ENCODE measurements around the gene VILL. TPM values are rescaled to one million over a fixed set of nuclear protein-coding genes. Genes with fewer than 3 reads are reported as not detected.
"Not testable (repeated sequence)": the region's sequence is repeated elsewhere in the genome, so short reads cannot be mapped to it uniquely, and the experiment has no call there.

The VILL gene
- total and polyA plus RNA-seq, 2 donors (not counting 1 experiment from before 2014, with no cell fraction given): 2.0 to 9.4 TPM

DNA sequence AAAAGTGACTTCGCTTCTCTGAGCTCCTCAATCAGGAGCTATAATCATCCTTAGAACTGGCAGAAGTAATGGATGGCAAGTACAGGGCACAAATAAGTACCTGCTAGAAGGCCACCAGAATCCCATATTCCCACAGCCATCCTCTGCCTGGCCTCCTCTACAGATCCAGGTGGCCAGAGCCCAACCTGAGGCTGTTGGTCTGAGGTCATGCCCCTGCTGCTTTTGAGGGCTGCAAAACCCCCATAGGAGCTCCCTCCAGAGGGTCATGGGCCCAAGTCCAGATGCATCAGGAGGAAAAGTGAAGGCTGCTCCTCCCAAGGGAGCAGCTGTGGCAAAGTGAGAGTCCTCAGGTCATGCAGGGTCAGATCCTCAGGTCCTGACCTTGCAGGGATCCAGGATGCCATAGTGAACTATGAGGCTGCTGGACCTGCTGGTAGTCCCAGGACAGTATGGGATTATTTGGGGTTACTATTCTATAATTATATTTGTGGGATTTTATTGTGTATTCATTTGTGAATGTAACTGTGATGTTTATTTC is 41.8 kb downstream of the VILL start:
- no peak for DNase-seq (ENCODE audit: low read depth in 2 of 2)

DNA sequence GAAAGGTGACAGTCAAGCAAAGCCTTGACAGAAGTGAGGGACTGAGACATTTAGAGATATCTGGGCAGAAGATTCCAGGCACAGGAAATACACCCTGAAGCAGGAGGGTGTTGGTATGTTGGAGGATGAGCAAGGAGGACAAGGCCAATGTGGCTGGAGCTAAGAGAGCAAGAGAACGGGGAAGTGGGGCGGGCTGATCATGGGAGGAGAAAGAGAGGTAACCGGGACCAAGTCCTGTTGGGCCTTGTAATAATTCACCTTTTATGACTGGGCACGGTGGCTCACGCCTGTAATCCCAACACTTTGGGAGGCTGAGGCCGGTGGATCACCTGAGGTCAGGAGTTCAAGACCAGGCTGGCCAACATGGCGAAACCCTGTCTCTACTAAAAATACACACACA is 43.0 kb downstream of the VILL start:
- not testable (repeated sequence) for H3K4me2 ChIP-seq (ENCODE audit: extremely low read depth, insufficient read depth, low read length); DNase-seq (ENCODE audit: low read depth in 2 of 2); H3K9ac ChIP-seq (ENCODE audit: insufficient read depth, low read length); H3K27me3 ChIP-seq (ENCODE audit: control insufficient read depth, insufficient read depth, low read length); H2AFZ ChIP-seq (ENCODE audit: low read length); H3K9me3 ChIP-seq (ENCODE audit: control insufficient read depth, insufficient read depth, low read depth, low read length); H3K4me3 ChIP-seq (replicated peaks in 1 of 4; ENCODE audit: control extremely low read depth in 1 of 4, insufficient read depth in 1 of 4, low read depth in 3 of 4, low read length in 4 of 4); H3K27ac ChIP-seq (ENCODE audit: insufficient read depth, low read length); H3K4me1 ChIP-seq (ENCODE audit: control insufficient read depth, extremely low read depth, insufficient read depth, low read length); H3K36me3 ChIP-seq (ENCODE audit: control insufficient read depth, insufficient read depth, low read length); H4K20me1 ChIP-seq (ENCODE audit: control insufficient read depth, extremely low read depth, insufficient read depth, low read length); H3K79me2 ChIP-seq (ENCODE audit: control insufficient read depth, insufficient read depth, low read length)

More for the DNA sequence above, 41.8 kb downstream of the VILL start:
- Histone ChIP-seq H3K9ac (ENCODE audit: insufficient read depth, low read length) (no peak overlapping the region), H3K9me3 (ENCODE audit: control insufficient read depth, insufficient read depth, low read depth, low read length) (no peaks in the 10 kb centered on the region), H2AFZ (ENCODE audit: low read length) (no peak overlapping the region), H3K27ac (ENCODE audit: insufficient read depth, low read length) (no peak overlapping the region), H3K4me1 (ENCODE audit: control insufficient read depth, extremely low read depth, insufficient read depth, low read length) (peaks cover 3% of the 10 kb centered on the region), H3K79me2 (ENCODE audit: control insufficient read depth, insufficient read depth, low read length) (no peaks in the 10 kb centered on the region), H3K4me2 (ENCODE audit: extremely low read depth, insufficient read depth, low read length) (no peak overlapping the region), H3K36me3 (ENCODE audit: control insufficient read depth, insufficient read depth, low read length) (no peaks in the 10 kb centered on the region), H4K20me1 (ENCODE audit: control insufficient read depth, extremely low read depth, insufficient read depth, low read length) (no peaks in the 10 kb centered on the region), H3K27me3 (ENCODE audit: control insufficient read depth, insufficient read depth, low read length) (no peaks in the 10 kb centered on the region), H3K4me3 (replicated peaks in 1 of 4; ENCODE audit: control extremely low read depth in 1 of 4, insufficient read depth in 1 of 4, low read depth in 3 of 4, low read length in 4 of 4) (no peak overlapping the region)
- no peak for TF ChIP-seq EZH2 (IDR thresholded peaks at IDR 0.05; ENCODE audit: low read length, missing control alignments)
- TF ChIP-seq, protein P1, sequence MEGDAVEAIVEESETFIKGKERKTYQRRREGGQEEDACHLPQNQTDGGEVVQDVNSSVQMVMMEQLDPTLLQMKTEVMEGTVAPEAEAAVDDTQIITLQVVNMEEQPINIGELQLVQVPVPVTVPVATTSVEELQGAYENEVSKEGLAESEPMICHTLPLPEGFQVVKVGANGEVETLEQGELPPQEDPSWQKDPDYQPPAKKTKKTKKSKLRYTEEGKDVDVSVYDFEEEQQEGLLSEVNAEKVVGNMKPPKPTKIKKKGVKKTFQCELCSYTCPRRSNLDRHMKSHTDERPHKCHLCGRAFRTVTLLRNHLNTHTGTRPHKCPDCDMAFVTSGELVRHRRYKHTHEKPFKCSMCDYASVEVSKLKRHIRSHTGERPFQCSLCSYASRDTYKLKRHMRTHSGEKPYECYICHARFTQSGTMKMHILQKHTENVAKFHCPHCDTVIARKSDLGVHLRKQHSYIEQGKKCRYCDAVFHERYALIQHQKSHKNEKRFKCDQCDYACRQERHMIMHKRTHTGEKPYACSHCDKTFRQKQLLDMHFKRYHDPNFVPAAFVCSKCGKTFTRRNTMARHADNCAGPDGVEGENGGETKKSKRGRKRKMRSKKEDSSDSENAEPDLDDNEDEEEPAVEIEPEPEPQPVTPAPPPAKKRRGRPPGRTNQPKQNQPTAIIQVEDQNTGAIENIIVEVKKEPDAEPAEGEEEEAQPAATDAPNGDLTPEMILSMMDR (conservative IDR thresholded peaks at IDR 0.05 in 1 of 2, IDR thresholded peaks at IDR 0.05 in 1 of 2; ENCODE audit: low read depth in 1 of 2, low read length in 2 of 2): no peak

DNA sequence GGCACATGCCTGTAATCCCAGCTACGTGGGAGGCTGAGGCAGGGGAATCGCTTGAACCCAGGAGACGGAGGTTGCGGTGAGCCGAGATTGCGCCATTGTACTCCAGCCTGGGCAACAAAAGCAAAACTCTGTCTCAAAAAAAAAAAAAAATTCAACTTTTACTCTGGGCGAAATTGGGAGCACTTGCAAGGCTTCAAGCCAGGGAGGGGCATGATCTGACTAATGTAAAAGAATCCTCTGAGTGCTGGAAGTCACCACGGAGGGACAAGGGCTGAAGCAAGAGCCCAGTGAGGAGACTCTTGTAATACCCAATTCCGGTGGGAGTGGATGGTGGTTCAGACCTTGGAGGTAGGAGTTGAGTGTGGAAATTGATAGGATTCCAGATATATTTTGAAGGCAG is 43.7 kb downstream of the VILL start:
- H3K27me3 ChIP-seq (ENCODE audit: control insufficient read depth, insufficient read depth, low read length); H3K27ac ChIP-seq (ENCODE audit: insufficient read depth, low read length); H4K20me1 ChIP-seq (ENCODE audit: control insufficient read depth, extremely low read depth, insufficient read depth, low read length); H3K36me3 ChIP-seq (ENCODE audit: control insufficient read depth, insufficient read depth, low read length); H3K4me3 ChIP-seq (replicated peaks in 1 of 4; ENCODE audit: control extremely low read depth in 1 of 4, insufficient read depth in 1 of 4, low read depth in 3 of 4, low read length in 4 of 4); DNase-seq (ENCODE audit: low read depth in 2 of 2); H3K9me3 ChIP-seq (ENCODE audit: control insufficient read depth, insufficient read depth, low read depth, low read length); H3K4me1 ChIP-seq (ENCODE audit: control insufficient read depth, extremely low read depth, insufficient read depth, low read length); H3K4me2 ChIP-seq (ENCODE audit: extremely low read depth, insufficient read depth, low read length); H3K79me2 ChIP-seq (ENCODE audit: control insufficient read depth, insufficient read depth, low read length); H2AFZ ChIP-seq (ENCODE audit: low read length); H3K9ac ChIP-seq (ENCODE audit: insufficient read depth, low read length): not testable (repeated sequence)

DNA sequence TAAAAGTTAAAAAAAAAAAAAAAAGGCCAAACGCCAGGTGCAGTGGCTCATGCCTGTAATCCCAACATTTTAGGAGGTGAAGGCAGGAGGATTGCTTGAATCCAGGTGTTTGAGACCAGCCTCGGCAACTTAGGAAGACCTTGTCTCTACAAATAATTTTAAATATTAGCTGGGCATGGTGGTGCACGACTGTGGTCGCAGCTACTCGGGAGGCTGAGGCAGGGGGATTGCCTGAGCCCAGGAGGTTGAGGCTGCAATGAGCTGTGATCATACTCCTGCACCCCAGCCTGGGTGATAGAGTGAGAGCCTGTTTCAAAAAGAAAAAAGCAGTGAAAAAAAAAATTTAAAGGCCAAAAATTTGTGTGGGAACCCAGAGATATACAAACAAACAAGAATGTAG is 45.7 kb downstream of the VILL start:
- DNase-seq (ENCODE audit: low read depth in 2 of 2): no peak
- Histone ChIP-seq H3K79me2 (ENCODE audit: control insufficient read depth, insufficient read depth, low read length) (no peaks in the 10 kb centered on the region), H3K4me2 (ENCODE audit: extremely low read depth, insufficient read depth, low read length) (no peak overlapping the region), H3K27ac (ENCODE audit: insufficient read depth, low read length) (no peak overlapping the region), H3K27me3 (ENCODE audit: control insufficient read depth, insufficient read depth, low read length) (peaks cover 12% of the 10 kb centered on the region), H3K36me3 (ENCODE audit: control insufficient read depth, insufficient read depth, low read length) (no peaks in the 10 kb centered on the region), H3K4me1 (ENCODE audit: control insufficient read depth, extremely low read depth, insufficient read depth, low read length) (peaks cover 2% of the 10 kb centered on the region), H3K4me3 (replicated peaks in 1 of 4; ENCODE audit: control extremely low read depth in 1 of 4, insufficient read depth in 1 of 4, low read depth in 3 of 4, low read length in 4 of 4) (no peak overlapping the region), H4K20me1 (ENCODE audit: control insufficient read depth, extremely low read depth, insufficient read depth, low read length) (no peaks in the 10 kb centered on the region), H2AFZ (ENCODE audit: low read length) (no peak overlapping the region), H3K9ac (ENCODE audit: insufficient read depth, low read length) (no peak overlapping the region), H3K9me3 (ENCODE audit: control insufficient read depth, insufficient read depth, low read depth, low read length) (no peaks in the 10 kb centered on the region)
- TF ChIP-seq EZH2 (IDR thresholded peaks at IDR 0.05; ENCODE audit: low read length, missing control alignments): no peak
- TF ChIP-seq, protein P1 (conservative IDR thresholded peaks at IDR 0.05 in 1 of 2, IDR thresholded peaks at IDR 0.05 in 1 of 2; ENCODE audit: low read depth in 1 of 2, low read length in 2 of 2): no peak

Measured in fibroblast of lung (primary cell).